Progenitor cell of endocrine pancreas (in vitro differentiated cells): ENCODE results near the gene MILR1. TPM values are rescaled to one million over a fixed set of nuclear protein-coding genes. Genes with fewer than 3 reads are reported as not detected.

Experiments
- DNase-seq: peaks from one replicate; pipeline ENCODE4 v3.0.0; 2021; ENCODE audit warnings: low spot score; ENCODE audit not compliant: unreplicated experiment
- H3K27ac Mint-ChIP-seq: 2 replicates; pipeline ENCODE4 v1.8.0; 2021; ENCODE audit warnings: mild to moderate bottlenecking, moderate library complexity, mixed read lengths
- H3K27me3 Mint-ChIP-seq: 2 replicates; pipeline ENCODE4 v1.8.0; 2021; ENCODE audit warnings: mixed read lengths
- H3K36me3 Mint-ChIP-seq: 2 replicates; pipeline ENCODE4 v1.8.0; 2022; ENCODE audit warnings: mixed read lengths; ENCODE audit not compliant: insufficient read depth
- H3K4me1 Mint-ChIP-seq: 2 replicates; pipeline ENCODE4 v1.8.0; 2021; ENCODE audit warnings: low read depth, mixed read lengths
- H3K4me3 Mint-ChIP-seq: 2 replicates; pipeline ENCODE4 v1.8.0; 2021; ENCODE audit warnings: low read depth, mild to moderate bottlenecking, moderate library complexity, mixed read lengths
- H3K9me3 Mint-ChIP-seq: 2 replicates; pipeline ENCODE4 v1.8.0; 2021; ENCODE audit warnings: low read depth, mixed read lengths
- CTCF ChIP-seq: fragments of 200-600 bp; sonication (generic); IDR thresholded peaks from one replicate; pipeline ENCODE4 v1.5.0; 2021; ENCODE audit warnings: antibody characterized with exemption, mild to moderate bottlenecking; ENCODE audit not compliant: unreplicated experiment
- total RNA-seq: library from RNA; stranded (reverse); gene quantifications from 2 replicates; pipeline ENCODE4 v1.2.1, GENCODE V29; 2021

The MILR1 gene
- total RNA-seq, 1 donor from 2014 or later: not detected

GRCh38 chr17:64484380-64484779 lies 35.5 kb downstream of the MILR1 start:
- Mint-ChIP-seq H3K4me1 (no peaks in the 10 kb centered on the region), H3K9me3 (no peaks in the 10 kb centered on the region), H3K36me3 (peaks cover 17% of the 10 kb centered on the region), H3K4me3 (no peak overlapping the region), H3K27ac (no peak overlapping the region), H3K27me3 (no peaks in the 10 kb centered on the region)
- TF ChIP-seq CTCF: no peak
- no peak for DNase-seq

- H3K27me3 Mint-ChIP-seq: no peaks in the 10 kb centered on the region
- H3K27ac Mint-ChIP-seq: no peak overlapping the region
- no peak for DNase-seq
- H3K4me1 Mint-ChIP-seq: no peaks in the 10 kb centered on the region
- H3K9me3 Mint-ChIP-seq: no peaks in the 10 kb centered on the region
- no peak overlapping the region for H3K4me3 Mint-ChIP-seq
- peaks cover 32% of the 10 kb centered on the region for H3K36me3 Mint-ChIP-seq
- no peak for TF ChIP-seq CTCF
Observed at GRCh38 chr17:64488301-64488700, 39.4 kb downstream of the MILR1 start.

- H3K36me3 Mint-ChIP-seq: peaks cover 26% of the 10 kb centered on the region
Observed at GRCh38 chr17:64491034-64491860, 42.3 kb downstream of the MILR1 start.

GRCh38 chr17:64491994-64492393 lies 43.1 kb downstream of the MILR1 start:
- Mint-ChIP-seq H3K9me3 (no peaks in the 10 kb centered on the region), H3K4me1 (peaks cover 17% of the 10 kb centered on the region), H3K4me3 (no peak overlapping the region), H3K36me3 (peaks cover 26% of the 10 kb centered on the region), H3K27ac (no peak overlapping the region), H3K27me3 (no peaks in the 10 kb centered on the region)
- no peak for DNase-seq
- no peak for TF ChIP-seq CTCF

More at GRCh38 chr17:64491034-64491860, 42.3 kb downstream of the MILR1 start:
- TF ChIP-seq CTCF: peak; percentile 49
- Mint-ChIP-seq H3K27ac (no peak overlapping the region), H3K4me3 (no peak overlapping the region), H3K9me3 (no peaks in the 10 kb centered on the region), H3K4me1 (peaks cover 14% of the 10 kb centered on the region), H3K27me3 (no peaks in the 10 kb centered on the region)
- no peak for DNase-seq

GRCh38 chr17:64492481-64493109 lies 43.7 kb downstream of the MILR1 start:
- Mint-ChIP-seq H3K4me1 (peaks cover 17% of the 10 kb centered on the region), H3K9me3 (no peaks in the 10 kb centered on the region), H3K36me3 (peaks cover 26% of the 10 kb centered on the region), H3K4me3 (no peak overlapping the region), H3K27ac (no peak overlapping the region), H3K27me3 (no peaks in the 10 kb centered on the region)
- peak; percentile 50 for TF ChIP-seq CTCF
- DNase-seq: no peak
